Parathyroid adenoma (tissue), 2 donors: ENCODE data around the gene ADAM11.

Experiments
- H2AFZ ChIP-seq: fragments of 300-600 bp; sonication (generic); one replicate; pipeline ENCODE4 v1.7.0; 2017; ENCODE audit warnings: antibody characterized with exemption, mild to moderate bottlenecking
- H3K27ac ChIP-seq: fragments of 300-600 bp; sonication (generic); one replicate; pipeline ENCODE4 v1.7.0; 2017
- H3K27me3 ChIP-seq: fragments of 300-600 bp; sonication (generic); one replicate; pipeline ENCODE4 v1.7.0; 2017; ENCODE audit warnings: low read length; ENCODE audit not compliant: control insufficient read depth, insufficient read depth
- H3K36me3 ChIP-seq: fragments of 300-600 bp; sonication (generic); one replicate; pipeline ENCODE4 v1.7.0; 2017; ENCODE audit warnings: low read length; ENCODE audit not compliant: control insufficient read depth, insufficient read depth
- H3K4me1 ChIP-seq: fragments of 300-600 bp; sonication (generic); one replicate; pipeline ENCODE4 v1.7.0; 2017; ENCODE audit warnings: control low read depth
- H3K4me2 ChIP-seq: fragments of 300-600 bp; sonication (generic); one replicate; pipeline ENCODE4 v1.7.0; 2017; ENCODE audit warnings: low read length
- H3K4me3 ChIP-seq: fragments of 300-600 bp; sonication (generic); one replicate; pipeline ENCODE4 v1.7.0; 2017; ENCODE audit warnings: low read depth, low read length
- H3K79me2 ChIP-seq: fragments of 300-600 bp; sonication (generic); one replicate; pipeline ENCODE4 v1.7.0; 2017; ENCODE audit warnings: control low read depth
- H3K9ac ChIP-seq: fragments of 300-600 bp; sonication (generic); one replicate; pipeline ENCODE4 v1.7.0; 2017; ENCODE audit warnings: mild to moderate bottlenecking
- H3K9me3 ChIP-seq: fragments of 300-600 bp; sonication (generic); one replicate; pipeline ENCODE4 v1.7.0; 2017; ENCODE audit warnings: low read length; ENCODE audit not compliant: control insufficient read depth
- CTCF ChIP-seq: fragments of 300-600 bp; sonication (generic); IDR thresholded peaks from one replicate; pipeline ENCODE4 v1.7.0; 2017; ENCODE audit warnings: antibody characterized with exemption, mild to moderate bottlenecking
- donor health status: primary hyperparathyroidism.

The ADAM11 gene

GRCh38 chr17:44782326-44782850 is 23.6 kb downstream of the ADAM11 start:
- Histone ChIP-seq H3K4me1 (no peaks in the 10 kb centered on the region), H3K27ac (peak overlapping the region; percentile 50)

GRCh38 chr17:44785921-44786320 is 27.1 kb downstream of the ADAM11 start:
- Histone ChIP-seq H3K9ac (no peak overlapping the region), H2AFZ (no peak overlapping the region), H3K27ac (no peak overlapping the region), H3K4me2 (no peak overlapping the region), H3K4me1 (no peaks in the 10 kb centered on the region), H3K79me2 (no peaks in the 10 kb centered on the region), H3K9me3 (no peaks in the 10 kb centered on the region), H3K4me3 (no peak overlapping the region), H3K27me3 (no peaks in the 10 kb centered on the region), H3K36me3 (no peaks in the 10 kb centered on the region)
- no peak for TF ChIP-seq CTCF

More at GRCh38 chr17:44782326-44782850, 23.6 kb downstream of the ADAM11 start:
- TF ChIP-seq CTCF: no peak
- Histone ChIP-seq H3K27me3 (no peaks in the 10 kb centered on the region), H3K9me3 (no peaks in the 10 kb centered on the region), H2AFZ (no peak overlapping the region), H3K4me2 (no peak overlapping the region), H3K9ac (no peak overlapping the region), H3K36me3 (no peaks in the 10 kb centered on the region), H3K4me3 (no peak overlapping the region), H3K79me2 (no peaks in the 10 kb centered on the region)

- Histone ChIP-seq H3K79me2 (no peaks in the 10 kb centered on the region), H2AFZ (no peak overlapping the region), H3K27ac (no peak overlapping the region), H3K9ac (no peak overlapping the region), H3K36me3 (no peaks in the 10 kb centered on the region), H3K9me3 (no peaks in the 10 kb centered on the region), H3K4me2 (no peak overlapping the region), H3K4me3 (no peak overlapping the region), H3K27me3 (no peaks in the 10 kb centered on the region), H3K4me1 (no peaks in the 10 kb centered on the region)
- no peak for TF ChIP-seq CTCF
Measured at GRCh38 chr17:44786551-44787081, 27.8 kb downstream of the ADAM11 start.

- Histone ChIP-seq H3K79me2 (no peaks in the 10 kb centered on the region), H3K4me1 (no peaks in the 10 kb centered on the region), H3K9me3 (no peaks in the 10 kb centered on the region), H3K36me3 (no peaks in the 10 kb centered on the region), H2AFZ (no peak overlapping the region), H3K4me3 (no peak overlapping the region), H3K9ac (no peak overlapping the region), H3K4me2 (no peak overlapping the region), H3K27ac (no peak overlapping the region), H3K27me3 (no peaks in the 10 kb centered on the region)
- no peak for TF ChIP-seq CTCF
Measured at GRCh38 chr17:44787271-44787940, 28.6 kb downstream of the ADAM11 start.

GRCh38 chr17:44788139-44788538 is 29.4 kb downstream of the ADAM11 start:
- no peaks in the 10 kb centered on the region for H3K79me2 ChIP-seq

More at GRCh38 chr17:44788139-44788538, 29.4 kb downstream of the ADAM11 start:
- Histone ChIP-seq H3K4me3 (no peak overlapping the region), H2AFZ (no peak overlapping the region), H3K9ac (no peak overlapping the region), H3K9me3 (no peaks in the 10 kb centered on the region), H3K4me2 (no peak overlapping the region), H3K4me1 (no peaks in the 10 kb centered on the region), H3K27ac (no peak overlapping the region), H3K27me3 (no peaks in the 10 kb centered on the region), H3K36me3 (no peaks in the 10 kb centered on the region)
- no peak for TF ChIP-seq CTCF
